Spleen (tissue), 7 donors: ENCODE measurements around the gene DEPDC5.

Experiments
- CTCF ChIP-seq, 11 experiments: fragments of 200-600 bp in 7 of 11; fragments of 450-650 bp in 4 of 11; sonication (generic) in 4 of 11; IDR thresholded peaks in 8 of 11; conservative IDR thresholded peaks in 3 of 11; 1 replicate in 7 of 11; 2 replicates in 4 of 11; pipeline versions ENCODE4 v1.4.0 to v1.8.0; 2016 to 2021; ENCODE audit warnings: antibody characterized with exemption in 11 of 11, inconsistent platforms in 4 of 11, mild to moderate bottlenecking in 1 of 11
- POLR2A ChIP-seq, 3 donors: fragments of 450-650 bp; IDR thresholded peaks; one replicate each; pipeline ENCODE4 v1.5.1; 2017; ENCODE audit warnings: antibody characterized with exemption in 3 of 3, mild to moderate bottlenecking in 1 of 3
- POLR2AphosphoS5 ChIP-seq, 3 donors: sonication (generic); formaldehyde crosslinking; IDR thresholded peaks; one replicate each; pipeline ENCODE4 v1.5.1; 2017; ENCODE audit warnings: antibody characterized with exemption in 3 of 3
- donor health status: DM: no; HTN: no; CAD: no; lungs with moderate emphysema.
- donor health status: DM: no; HTN: no; CAD: no.
- donor health status: DM: no; HTN: no; CAD: no.

- no peak for TF ChIP-seq CTCF (IDR thresholded peaks at IDR 0.05 in 8 of 11, conservative IDR thresholded peaks at IDR 0.05 in 3 of 11)
- no peak for TF ChIP-seq POLR2A (IDR thresholded peaks at IDR 0.05)
- no peak for TF ChIP-seq POLR2AphosphoS5 (IDR thresholded peaks at IDR 0.05)
Measured at GRCh38 chr22:31919730-31920129, 165.9 kb downstream of the DEPDC5 start.
